Stimulated activated CD4-positive, alpha-beta T cell treated with anti-CD3 and anti-CD28 coated beads, Interleukin-15, amount 100 ng/mL, for 1 hour (primary cell): ENCODE measurements around the gene GRB2.
A peak's percentile ranks its signal among the peaks of the same experiment; 100 is the strongest.
"Not testable (repeated sequence)": the region's sequence is repeated elsewhere in the genome, so short reads cannot be mapped to it uniquely, and the experiment has no call there.

Experiments used
- DNase-seq, 2 donors: peaks; one replicate each; pipeline ENCODE4 v3.0.0-alpha.2; 2020; ENCODE audit warnings: low read depth in 1 of 2, low spot score in 1 of 2

The GRB2 gene

DNA sequence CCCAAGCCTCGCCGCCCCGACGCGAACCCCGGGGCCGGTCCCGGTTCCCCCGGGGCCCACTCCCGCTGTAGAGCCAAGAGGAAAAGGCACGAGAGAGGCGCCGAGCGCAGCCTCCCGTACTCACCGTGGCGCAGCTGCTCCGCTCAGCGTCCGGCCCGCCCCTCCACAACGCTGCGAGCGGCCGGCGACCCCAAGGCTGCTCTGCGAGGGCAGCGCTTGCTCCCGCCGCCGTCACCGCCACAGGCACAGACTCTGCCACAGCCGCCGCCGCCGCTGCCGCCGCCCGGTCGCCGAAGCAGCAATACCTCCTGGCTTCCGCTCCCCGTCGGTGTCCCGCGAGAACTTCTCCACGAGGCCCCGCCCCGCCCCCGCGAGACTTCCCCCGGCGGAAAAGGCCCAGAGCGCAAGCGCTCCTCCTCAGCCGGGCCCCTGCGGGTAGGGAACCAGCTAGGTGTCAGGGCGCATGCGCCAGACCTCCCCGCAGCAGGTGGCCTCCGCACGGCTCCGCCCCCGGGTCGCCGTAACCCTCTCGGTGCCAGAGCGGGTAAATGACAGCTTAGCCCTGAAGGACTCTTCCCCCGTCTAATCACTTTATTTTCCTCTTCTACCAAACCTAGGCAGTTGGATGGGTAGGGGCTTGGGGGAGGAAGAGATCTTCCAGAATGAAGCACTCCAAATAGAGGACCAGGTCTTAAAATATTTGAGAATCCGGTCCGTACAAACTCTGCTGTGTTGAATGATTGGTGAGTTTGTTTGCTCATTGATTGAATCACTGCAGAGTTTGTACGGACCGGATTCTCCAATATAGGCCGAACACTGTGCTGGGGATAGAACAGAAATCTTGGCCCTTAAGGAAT lies at the start of gene GRB2:
Gene GRB2 (minus strand): TSS at position 314 of the 857 bp plus-strand sequence. CDS start 12,050 bp downstream, outside the sequence.
- peak; percentile 100 for DNase-seq

DNA sequence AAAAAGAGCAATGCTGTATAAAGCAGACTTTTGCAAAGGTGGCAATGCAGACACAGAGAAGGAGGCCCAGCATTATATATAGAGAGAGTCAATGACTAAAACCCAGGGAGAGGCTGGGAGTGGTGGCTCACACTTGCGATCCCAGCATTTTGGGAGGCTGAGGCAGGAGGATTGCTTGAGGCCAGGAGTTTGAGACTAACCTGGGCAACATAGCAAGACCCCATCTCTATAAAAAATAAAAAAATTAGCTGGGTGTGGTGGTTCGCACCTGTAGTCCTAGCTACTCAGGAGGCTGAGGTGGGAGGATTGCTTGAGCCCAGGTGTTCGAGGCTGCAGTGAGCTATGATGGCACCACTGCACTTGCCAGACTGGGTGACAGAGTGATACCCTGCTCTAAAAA lies 49.2 kb upstream of the GRB2 start:
- not testable (repeated sequence) for DNase-seq

DNA sequence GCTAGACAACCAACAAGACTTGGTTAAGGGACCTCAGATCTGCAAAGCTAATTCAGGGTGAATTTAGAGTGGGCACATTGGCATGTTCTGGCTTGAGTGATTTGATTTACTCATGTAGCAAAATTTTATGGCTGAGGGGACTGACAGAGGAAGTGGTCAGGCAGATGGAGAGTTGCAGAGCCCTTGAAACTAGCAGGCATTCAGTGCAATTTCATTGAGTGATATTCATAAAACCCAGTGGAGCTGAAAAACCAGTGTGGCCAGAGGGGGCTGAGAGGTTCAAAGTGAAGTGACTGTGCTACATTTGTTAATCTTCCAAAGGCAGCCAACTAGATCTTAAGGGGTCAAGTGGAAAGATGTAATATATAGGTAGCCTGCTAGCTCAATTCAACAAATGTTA lies 48.7 kb upstream of the GRB2 start:
- no peak for DNase-seq

DNA sequence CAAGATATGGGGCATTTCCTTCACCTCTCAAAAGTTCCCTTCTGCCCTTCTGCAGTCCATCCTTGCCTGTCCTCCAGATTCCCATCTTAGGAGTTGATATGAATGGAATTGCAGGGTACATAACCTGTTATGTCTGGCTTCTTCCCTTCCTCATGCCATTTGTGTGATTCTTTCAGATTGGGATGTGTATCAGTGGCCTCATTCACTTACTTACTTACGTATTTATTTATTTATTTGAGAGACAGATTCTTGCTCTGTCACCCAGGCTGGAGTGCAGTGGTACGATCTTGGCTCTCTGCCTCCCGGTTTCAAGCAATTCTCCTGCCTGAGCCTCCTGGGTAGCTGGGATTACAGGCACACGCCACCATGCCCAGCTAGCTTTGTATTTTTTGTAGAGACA lies 44.8 kb upstream of the GRB2 start:
- DNase-seq = no peak

GRCh38 chr17:75447951-75448856 lies 42.7 kb upstream of the GRB2 start:
- DNase-seq = no peak

GRCh38 chr17:75445896-75446295 lies 40.4 kb upstream of the GRB2 start:
- DNase-seq = not testable (repeated sequence)

DNA sequence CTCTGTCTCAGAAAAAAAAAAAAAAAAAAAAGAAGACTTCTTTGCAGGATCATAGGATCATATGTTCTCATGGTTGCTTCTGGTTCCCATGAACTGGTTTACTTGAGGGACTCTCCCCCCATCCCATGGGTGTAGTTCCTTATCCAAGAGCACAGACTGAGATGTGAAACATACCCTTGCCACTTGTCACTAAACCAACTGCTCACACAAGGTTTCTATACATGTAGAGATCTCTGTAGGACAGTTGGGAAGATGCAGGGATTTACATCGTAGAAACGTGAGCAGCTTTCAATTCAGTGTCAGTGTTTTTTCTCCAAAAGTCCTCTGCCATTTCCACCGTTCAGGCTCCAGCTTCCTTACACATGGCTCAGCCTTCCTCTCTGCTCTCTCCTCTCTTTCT lies 39.8 kb upstream of the GRB2 start:
- no peak for DNase-seq

GRCh38 chr17:75442168-75443103 lies 37.0 kb upstream of the GRB2 start:
- no peak for DNase-seq

GRCh38 chr17:75440738-75441448 lies 35.4 kb upstream of the GRB2 start:
- DNase-seq = no peak

GRCh38 chr17:75439287-75439686 lies 33.8 kb upstream of the GRB2 start:
- no peak for DNase-seq

- DNase-seq = not testable (repeated sequence)
These were observed 31.9 kb upstream of the GRB2 start for GRCh38 chr17:75437404-75437803.

DNA sequence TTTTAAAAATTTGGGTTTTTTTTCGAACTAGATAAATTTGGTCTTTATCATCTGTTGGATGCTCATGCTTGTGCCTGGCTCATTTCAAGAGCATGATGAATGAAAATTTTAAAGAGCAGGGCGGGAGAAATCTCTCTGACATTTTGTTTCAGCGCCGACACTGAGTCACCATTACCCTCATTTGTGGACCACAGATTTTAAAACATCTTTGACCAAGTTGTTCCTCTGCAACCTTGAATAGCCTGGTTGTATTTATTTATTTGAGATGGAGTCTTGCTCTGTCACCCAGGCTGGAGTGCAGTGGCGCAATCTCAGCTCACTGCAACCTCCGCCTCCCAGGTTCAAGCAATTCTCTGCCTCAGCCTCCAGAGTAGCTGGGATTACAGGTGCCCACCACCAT lies 29.0 kb upstream of the GRB2 start:
- not testable (repeated sequence) for DNase-seq

GRCh38 chr17:75433218-75433783 lies 27.8 kb upstream of the GRB2 start:
- no peak for DNase-seq

DNA sequence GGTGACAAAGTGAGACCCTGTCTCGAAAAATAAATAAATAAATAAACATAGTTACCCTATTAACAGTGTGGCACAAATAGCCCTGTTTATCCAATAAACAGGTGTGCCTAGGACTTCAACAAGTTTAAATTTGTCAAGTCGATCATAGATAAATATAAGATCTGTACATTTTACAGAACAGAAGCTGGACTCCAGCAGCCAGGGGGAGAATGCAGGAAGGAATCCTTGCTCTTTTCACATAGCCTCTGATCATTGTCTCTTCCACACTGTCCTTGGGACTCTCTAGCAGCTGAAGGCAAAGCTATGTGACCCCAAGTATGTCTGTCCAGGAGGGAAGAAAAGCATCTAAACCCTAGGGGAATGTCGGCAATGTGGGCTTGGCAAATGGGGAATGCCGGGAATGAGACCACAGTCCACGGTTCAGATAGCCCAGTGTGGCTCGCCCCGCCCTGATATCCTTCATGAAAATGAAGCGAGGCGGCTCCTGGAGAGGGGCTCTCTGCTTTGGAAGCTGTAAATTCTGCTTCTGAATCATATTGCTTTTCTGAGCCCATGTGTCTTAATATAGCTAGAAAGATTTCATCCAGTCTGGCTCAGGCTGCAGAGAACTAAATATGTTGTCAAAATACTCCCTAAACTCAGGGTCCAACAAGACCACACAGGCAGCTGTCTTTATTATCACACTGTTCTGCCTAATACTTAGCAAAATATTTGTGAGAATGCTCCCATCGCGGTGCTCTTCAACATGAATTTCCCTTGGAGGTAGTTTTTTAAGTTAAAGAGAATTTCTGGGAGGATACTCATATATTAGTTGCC lies 24.9 kb upstream of the GRB2 start:
- DNase-seq = no peak

GRCh38 chr17:75428543-75429469 lies 23.3 kb upstream of the GRB2 start:
- DNase-seq = no peak

DNA sequence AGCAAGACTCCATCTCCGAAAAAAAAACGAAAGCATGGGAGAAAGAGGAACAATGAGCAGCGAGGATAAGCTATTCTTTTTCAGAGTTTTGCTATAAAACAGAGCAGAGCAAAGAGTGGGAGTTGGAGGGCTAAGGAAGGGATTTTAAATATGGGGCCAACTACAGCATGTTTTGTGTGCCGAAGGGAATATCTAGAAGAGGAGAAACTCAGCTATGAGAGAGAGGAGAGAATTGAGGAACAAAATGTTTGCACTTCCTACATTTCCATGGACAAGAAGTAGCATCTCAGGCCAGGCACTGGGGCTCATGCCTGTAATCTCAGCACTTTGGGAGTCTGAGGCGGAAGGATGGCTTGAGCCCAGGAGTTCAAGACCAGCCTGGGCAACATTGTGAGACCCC lies 13.1 kb upstream of the GRB2 start:
- no peak for DNase-seq

- no peak for DNase-seq
These were observed 11.6 kb upstream of the GRB2 start for GRCh38 chr17:75417054-75417580.

- no peak for DNase-seq
These were observed 10.5 kb upstream of the GRB2 start for GRCh38 chr17:75416006-75416405.
